Peyer's patch (tissue), 4 donors: ENCODE data around the gene MYO15B. TPM values are rescaled to one million over a fixed set of nuclear protein-coding genes. Genes with fewer than 3 reads are reported as not detected.

ENCODE experiments used
- DNase-seq, 3 donors: peaks; one replicate each; pipeline ENCODE4 v3.0.0-alpha.2; 2017 to 2019
- H3K27ac ChIP-seq, 4 donors: fragments of 200-600 bp; sonication (generic); one replicate each; pipeline ENCODE4 v1.5.1; 2016 to 2019
- H3K27me3 ChIP-seq, 2 donors: fragments of 200-600 bp; sonication (generic); one replicate each; pipeline ENCODE4 v1.5.1; 2019
- H3K36me3 ChIP-seq, 3 donors: fragments of 200-600 bp; sonication (generic); one replicate each; pipeline ENCODE4 v1.5.1; 2016 to 2019
- H3K4me1 ChIP-seq, 4 donors: fragments of 200-600 bp; sonication (generic); one replicate each; pipeline ENCODE4 v1.5.1; 2016 to 2019
- H3K4me3 ChIP-seq, 4 donors: fragments of 200-600 bp; sonication (generic); 1 replicate in 3 of 4; 2 replicates in 1 of 4; pipeline ENCODE4 v1.5.1; 2016 to 2019; ENCODE audit warnings: mild to moderate bottlenecking in 1 of 4
- H3K9me3 ChIP-seq, 4 donors: fragments of 200-600 bp; sonication (generic); one replicate each; pipeline ENCODE4 v1.5.1; 2016 to 2019; ENCODE audit warnings: mild to moderate bottlenecking in 1 of 4
- CTCF ChIP-seq, 6 experiments: fragments of 450-650 bp in 4 of 6; fragments of 200-600 bp in 2 of 6; sonication (generic) in 1 of 6; IDR thresholded peaks; one replicate each; pipeline ENCODE4 v1.5.1; 2017 to 2019; ENCODE audit warnings: antibody characterized with exemption in 6 of 6, mild to moderate bottlenecking in 3 of 6, moderate library complexity in 1 of 6
- POLR2A ChIP-seq, 2 donors: fragments of 450-650 bp; IDR thresholded peaks; one replicate each; pipeline ENCODE4 v1.5.1; 2017; ENCODE audit warnings: antibody characterized with exemption in 2 of 2, mild to moderate bottlenecking in 2 of 2, moderate library complexity in 2 of 2
- total RNA-seq, 4 donors: library from RNA; depleted of rRNA; stranded (reverse); fragments of >200 nt; gene quantifications; one replicate each; pipeline ENCODE4 v1.1.0, GENCODE V29; 2016

MYO15B gene
- total RNA-seq, 4 donors from 2014 or later = 552 to 2,671 (median 1,951) TPM

GRCh38 chr17:75561927-75562603 is 25.5 kb upstream of the MYO15B start:
- no peak overlapping the region for H3K27ac ChIP-seq
- no peak for TF ChIP-seq CTCF (IDR thresholded peaks at IDR 0.05)
- no peak for TF ChIP-seq POLR2A (IDR thresholded peaks at IDR 0.05)
- no peaks in the 10 kb centered on the region for H3K9me3 ChIP-seq
- H3K27me3 ChIP-seq = no peaks in the 10 kb centered on the region
- H3K36me3 ChIP-seq = peaks cover 0 to 84% (median 0%) of the 10 kb centered on the region in 3 donors
- no peak overlapping the region for H3K4me3 ChIP-seq
- no peak for DNase-seq
- H3K4me1 ChIP-seq = peaks cover 0 to 14% (median 4%) of the 10 kb centered on the region in 4 donors

GRCh38 chr17:75563063-75563758 is 24.4 kb upstream of the MYO15B start:
- no peaks in the 10 kb centered on the region for H3K27me3 ChIP-seq
- peaks cover 0 to 8% (median 1%) of the 10 kb centered on the region in 4 donors for H3K4me1 ChIP-seq
- peaks cover 0 to 88% (median 0%) of the 10 kb centered on the region in 3 donors for H3K36me3 ChIP-seq
- H3K9me3 ChIP-seq = no peaks in the 10 kb centered on the region
- no peak overlapping the region for H3K27ac ChIP-seq
- TF ChIP-seq POLR2A (IDR thresholded peaks at IDR 0.05) (no peak), CTCF (IDR thresholded peaks at IDR 0.05) (no peak)
- no peak for DNase-seq
- H3K4me3 ChIP-seq = no peak overlapping the region

GRCh38 chr17:75564195-75564594 is 23.4 kb upstream of the MYO15B start:
- TF ChIP-seq POLR2A (IDR thresholded peaks at IDR 0.05) = no peak
- no peak for TF ChIP-seq CTCF (IDR thresholded peaks at IDR 0.05)
- no peak overlapping the region for H3K4me3 ChIP-seq
- DNase-seq = no peak
- H3K27ac ChIP-seq = no peak overlapping the region
- peaks cover 0 to 91% (median 0%) of the 10 kb centered on the region in 3 donors for H3K36me3 ChIP-seq
- no peaks in the 10 kb centered on the region for H3K27me3 ChIP-seq
- H3K9me3 ChIP-seq = no peaks in the 10 kb centered on the region
- peaks cover 0 to 8% (median 0%) of the 10 kb centered on the region in 4 donors for H3K4me1 ChIP-seq

GRCh38 chr17:75565066-75565465 is 22.5 kb upstream of the MYO15B start:
- Histone ChIP-seq H3K9me3 (no peaks in the 10 kb centered on the region), H3K27me3 (no peaks in the 10 kb centered on the region), H3K36me3 (peaks cover 0 to 88% (median 0%) of the 10 kb centered on the region in 3 donors), H3K4me1 (peaks cover 0 to 8% (median 0%) of the 10 kb centered on the region in 4 donors), H3K4me3 (no peak overlapping the region), H3K27ac (no peak overlapping the region)
- DNase-seq = no peak
- TF ChIP-seq CTCF (IDR thresholded peaks at IDR 0.05) (no peak), POLR2A (IDR thresholded peaks at IDR 0.05) (no peak)

- Histone ChIP-seq H3K27ac (no peak overlapping the region), H3K27me3 (no peaks in the 10 kb centered on the region), H3K4me1 (peaks cover 0 to 8% (median under 1%) of the 10 kb centered on the region in 4 donors), H3K9me3 (no peaks in the 10 kb centered on the region), H3K4me3 (no peak overlapping the region), H3K36me3 (peaks cover 0 to 90% (median 0%) of the 10 kb centered on the region in 3 donors)
- TF ChIP-seq CTCF (IDR thresholded peaks at IDR 0.05) (no peak), POLR2A (IDR thresholded peaks at IDR 0.05) (no peak)
- no peak for DNase-seq
These were observed 22.0 kb upstream of the MYO15B start for GRCh38 chr17:75565618-75566017.
